KMS-11 (cell line): ENCODE results near the gene KIAA1755.

ENCODE experiments used
- H2AFZ ChIP-seq: fragments of 200-600 bp; sonication (generic); 2 replicates; pipeline ENCODE4 v1.6.1; 2016; ENCODE audit warnings: antibody characterized with exemption, mixed run types, low read depth
- H3K27ac ChIP-seq: fragments of 200-600 bp; sonication (generic); 2 replicates; pipeline ENCODE4 v1.6.1; 2016; ENCODE audit warnings: mild to moderate bottlenecking, mixed run types
- H3K27me3 ChIP-seq: fragments of 200-600 bp; sonication (generic); 2 replicates; pipeline ENCODE4 v1.6.1; 2017; ENCODE audit warnings: mild to moderate bottlenecking, low read depth, mixed run types, moderate library complexity; ENCODE audit not compliant: insufficient read depth
- H3K36me3 ChIP-seq: fragments of 200-600 bp; sonication (generic); 2 replicates; pipeline ENCODE4 v1.6.1; 2017; ENCODE audit warnings: mild to moderate bottlenecking, mixed run types; ENCODE audit not compliant: insufficient read depth
- H3K4me1 ChIP-seq: fragments of 200-600 bp; sonication (generic); 2 replicates; pipeline ENCODE4 v1.6.1; 2016; ENCODE audit warnings: mild to moderate bottlenecking, low read depth, mixed run types; ENCODE audit not compliant: poor library complexity, severe bottlenecking
- H3K4me2 ChIP-seq: fragments of 200-600 bp; sonication (generic); 2 replicates; pipeline ENCODE4 v1.7.0; 2016; ENCODE audit warnings: mild to moderate bottlenecking, mixed run types
- H3K4me3 ChIP-seq: fragments of 200-600 bp; sonication (generic); IDR thresholded peaks from 2 replicates; pipeline ENCODE4 v1.6.1; 2017; ENCODE audit warnings: low read depth, low read length, mixed read lengths; ENCODE audit not compliant: insufficient read depth
- H3K79me2 ChIP-seq: fragments of 200-600 bp; sonication (generic); 2 replicates; pipeline ENCODE4 v1.6.1; 2016; ENCODE audit warnings: low read depth, mixed run types; ENCODE audit not compliant: insufficient read depth
- H3K9ac ChIP-seq: fragments of 200-600 bp; sonication (generic); 2 replicates; pipeline ENCODE4 v1.6.1; 2016; ENCODE audit warnings: mild to moderate bottlenecking, mixed run types
- H4K20me1 ChIP-seq: fragments of 200-600 bp; sonication (generic); 2 replicates; pipeline ENCODE4 v1.6.1; 2016; ENCODE audit warnings: mild to moderate bottlenecking, mixed run types; ENCODE audit not compliant: insufficient read depth
- TF ChIP-seq, protein P1 (sequence below): fragments of 200-600 bp; sonication (generic); conservative IDR thresholded peaks from 2 replicates; pipeline ENCODE4 v1.6.1; 2017; ENCODE audit warnings: low read depth, mild to moderate bottlenecking, antibody characterized with exemption, low read length, moderate library complexity, mixed read lengths

KIAA1755 gene

DNA sequence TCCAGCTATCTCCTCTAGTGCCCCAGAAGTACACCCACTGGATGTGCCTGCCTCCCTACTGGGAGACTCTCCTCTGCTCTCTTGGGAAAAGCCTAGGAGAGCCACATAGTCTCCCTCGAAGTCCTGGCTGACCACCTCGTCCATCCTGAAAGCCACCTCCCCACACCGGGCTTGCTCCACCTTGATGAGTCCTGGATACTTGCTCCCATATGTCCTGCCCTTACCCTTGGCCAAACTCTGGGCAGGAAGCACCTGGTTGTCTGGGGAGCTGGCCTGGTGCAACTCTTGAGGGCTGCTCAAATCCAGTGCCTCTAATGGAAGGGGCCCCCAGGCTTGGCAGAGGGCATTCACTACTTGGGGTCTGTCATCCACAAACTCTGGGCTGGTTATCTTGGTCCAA, 19.3 kb downstream of the KIAA1755 start:
- H3K4me2 ChIP-seq: no peak overlapping the region
- TF ChIP-seq, protein P1, sequence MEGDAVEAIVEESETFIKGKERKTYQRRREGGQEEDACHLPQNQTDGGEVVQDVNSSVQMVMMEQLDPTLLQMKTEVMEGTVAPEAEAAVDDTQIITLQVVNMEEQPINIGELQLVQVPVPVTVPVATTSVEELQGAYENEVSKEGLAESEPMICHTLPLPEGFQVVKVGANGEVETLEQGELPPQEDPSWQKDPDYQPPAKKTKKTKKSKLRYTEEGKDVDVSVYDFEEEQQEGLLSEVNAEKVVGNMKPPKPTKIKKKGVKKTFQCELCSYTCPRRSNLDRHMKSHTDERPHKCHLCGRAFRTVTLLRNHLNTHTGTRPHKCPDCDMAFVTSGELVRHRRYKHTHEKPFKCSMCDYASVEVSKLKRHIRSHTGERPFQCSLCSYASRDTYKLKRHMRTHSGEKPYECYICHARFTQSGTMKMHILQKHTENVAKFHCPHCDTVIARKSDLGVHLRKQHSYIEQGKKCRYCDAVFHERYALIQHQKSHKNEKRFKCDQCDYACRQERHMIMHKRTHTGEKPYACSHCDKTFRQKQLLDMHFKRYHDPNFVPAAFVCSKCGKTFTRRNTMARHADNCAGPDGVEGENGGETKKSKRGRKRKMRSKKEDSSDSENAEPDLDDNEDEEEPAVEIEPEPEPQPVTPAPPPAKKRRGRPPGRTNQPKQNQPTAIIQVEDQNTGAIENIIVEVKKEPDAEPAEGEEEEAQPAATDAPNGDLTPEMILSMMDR: no peak
- no peak overlapping the region for H3K27ac ChIP-seq
- no peaks in the 10 kb centered on the region for H3K36me3 ChIP-seq
- H3K79me2 ChIP-seq: no peaks in the 10 kb centered on the region
- H3K9ac ChIP-seq: no peak overlapping the region
- no peaks in the 10 kb centered on the region for H4K20me1 ChIP-seq
- H2AFZ ChIP-seq: no peak overlapping the region
- H3K27me3 ChIP-seq: peaks cover 4% of the 10 kb centered on the region; the same call in 1 of the 2 replicates
- H3K4me1 ChIP-seq: no peaks in the 10 kb centered on the region
- no peak overlapping the region for H3K4me3 ChIP-seq

GRCh38 chr20:38239441-38239840, 21.1 kb downstream of the KIAA1755 start:
- TF ChIP-seq, protein P1: no peak
- Histone ChIP-seq H3K27me3 (peaks cover 4% of the 10 kb centered on the region; the same call in 1 of the 2 replicates), H3K4me1 (no peaks in the 10 kb centered on the region), H3K79me2 (no peaks in the 10 kb centered on the region), H3K4me3 (no peak overlapping the region), H4K20me1 (no peaks in the 10 kb centered on the region), H3K4me2 (no peak overlapping the region), H3K36me3 (no peaks in the 10 kb centered on the region), H2AFZ (no peak overlapping the region), H3K9ac (no peak overlapping the region), H3K27ac (no peak overlapping the region)

- Histone ChIP-seq H3K36me3 (no peaks in the 10 kb centered on the region), H3K4me3 (no peak overlapping the region), H3K79me2 (no peaks in the 10 kb centered on the region), H3K27ac (no peak overlapping the region), H2AFZ (no peak overlapping the region), H3K4me2 (no peak overlapping the region), H3K27me3 (peaks cover 4% of the 10 kb centered on the region; the same call in 1 of the 2 replicates), H3K4me1 (no peaks in the 10 kb centered on the region), H3K9ac (no peak overlapping the region), H4K20me1 (no peaks in the 10 kb centered on the region)
- TF ChIP-seq, protein P1: no peak
Observed at GRCh38 chr20:38238829-38239228, 21.7 kb downstream of the KIAA1755 start.

DNA sequence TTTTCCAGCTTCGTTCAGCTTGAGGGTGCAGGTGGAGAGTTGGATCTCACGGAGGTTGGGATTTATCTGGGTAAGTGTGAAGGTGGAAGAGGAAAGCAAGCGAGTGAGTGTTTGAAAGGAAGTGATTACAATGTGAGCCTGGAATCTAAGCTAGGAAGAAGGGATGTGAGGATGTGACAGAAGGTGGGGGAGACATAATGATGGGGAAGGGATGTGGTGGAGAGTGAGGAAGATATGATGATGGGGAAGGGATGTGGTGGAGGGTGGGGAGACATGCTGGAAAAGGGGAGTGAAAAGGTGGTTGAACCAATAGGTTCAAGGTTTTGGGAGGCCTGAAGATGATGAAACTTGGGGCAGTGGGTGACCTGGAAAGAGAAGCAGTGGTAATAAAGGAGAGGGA, 23.2 kb downstream of the KIAA1755 start:
- Histone ChIP-seq H3K9ac (no peak overlapping the region), H2AFZ (no peak overlapping the region), H3K36me3 (no peaks in the 10 kb centered on the region), H3K27me3 (peaks cover 4% of the 10 kb centered on the region; the same call in 1 of the 2 replicates), H3K4me1 (no peaks in the 10 kb centered on the region), H3K27ac (no peak overlapping the region), H3K4me2 (no peak overlapping the region), H3K4me3 (no peak overlapping the region), H3K79me2 (no peaks in the 10 kb centered on the region), H4K20me1 (no peaks in the 10 kb centered on the region)
- TF ChIP-seq, protein P1: no peak
